ENCODE results near the gene CUBN. TPM values are rescaled to one million over a fixed set of nuclear protein-coding genes. Genes with fewer than 3 reads are reported as not detected.

CUBN gene
- polyA plus RNA-seq, 2 of the 4 experiments (the other 2 are of a cell fraction) = 0.08 to 0.28 TPM

DNA sequence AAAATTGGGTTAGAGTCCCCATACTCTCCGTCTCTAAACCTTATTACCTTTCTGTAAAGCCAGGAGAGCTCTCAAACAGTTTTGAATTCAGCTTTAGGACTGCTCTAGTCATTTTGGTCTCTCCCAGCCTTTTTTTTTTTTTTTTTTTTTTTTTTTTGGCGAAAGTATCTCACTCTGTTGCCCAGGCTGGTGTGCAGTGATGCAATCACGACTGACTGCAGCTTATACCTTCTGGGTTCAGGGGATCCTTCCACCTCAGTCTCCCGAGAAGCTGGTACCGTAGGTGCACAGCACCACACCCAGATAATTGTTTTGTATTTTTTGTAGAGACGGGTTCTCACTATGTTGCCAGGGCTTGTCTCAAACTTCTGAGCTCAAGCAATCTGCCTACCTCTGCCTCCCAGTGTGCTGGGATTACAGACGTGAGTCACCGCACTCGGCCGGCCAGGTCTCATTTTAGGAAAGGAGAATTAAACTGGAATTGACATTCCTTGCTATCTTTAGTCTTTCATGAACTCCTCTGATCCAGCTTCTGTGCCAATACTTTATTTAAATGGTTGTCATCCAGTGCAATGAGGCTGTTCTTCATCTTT is 281.0 kb downstream of the CUBN start:
- Histone ChIP-seq H3K27ac (no peak overlapping the region), H3K4me3 (no peak overlapping the region), H3K9me3 (no peaks in the 10 kb centered on the region), H3K4me1 (no peaks in the 10 kb centered on the region), H3K4me2 (no peak overlapping the region)
- ChIA-PET POLR2A (interaction anchor here (0.6 kb wide), 1 partner anchor 340 kb away, joined by 4 read pairs; no protein-coding TSS in a partner anchor), CTCF (interaction anchor here (1.3 to 3.4 kb wide), 6 partner anchors 13 to 410 kb away, joined by 3 to 18 read pairs (median 6); no protein-coding TSS in a partner anchor)
- ATAC-seq (no peak), DNase-seq (ENCODE audit: low read depth in 1 of 2, low spot score in 1 of 2) (no peak), FAIRE-seq (no peak)
- WGBS (ENCODE audit: missing lambda C conversion rate) = 62% methylated on average over 10 of the region's 10 CpGs
- TF ChIP-seq RCOR1 (IDR thresholded peaks at IDR 0.05; ENCODE audit: low read depth, low read length) = no peak
- no peak for TF ChIP-seq ZC3H11A (IDR thresholded peaks at IDR 0.05)
- TF ChIP-seq KDM5A (IDR thresholded peaks at IDR 0.05) = no peak
- TF ChIP-seq SMC3 (IDR thresholded peaks at IDR 0.05) = no peak
- TF ChIP-seq GATA3 (IDR thresholded peaks at IDR 0.05; ENCODE audit: borderline replicate concordance) = no peak
- TF ChIP-seq TP53 (CRISPR knock-in tag; IDR thresholded peaks at IDR 0.05) = no peak
- no peak for TF ChIP-seq PHF8 (IDR thresholded peaks at IDR 0.05; ENCODE audit: borderline replicate concordance, low read depth)
- no peak for TF ChIP-seq NR3C1 (IDR thresholded peaks at IDR 0.05)
- no peak for TF ChIP-seq RNF2 (IDR thresholded peaks at IDR 0.05; ENCODE audit: borderline replicate concordance, low read depth)
- no peak for TF ChIP-seq HOXB13 (CRISPR knock-in tag; IDR thresholded peaks at IDR 0.05; ENCODE audit: low read depth)
- no peak for TF ChIP-seq BHLHE40 (IDR thresholded peaks at IDR 0.05; ENCODE audit: low read depth, low read length)
- TF ChIP-seq CHD4 (IDR thresholded peaks at IDR 0.05; ENCODE audit: borderline replicate concordance) = no peak
- TF ChIP-seq RAD21 (conservative IDR thresholded peaks at IDR 0.05 in 1 of 2, IDR thresholded peaks at IDR 0.05 in 1 of 2) = no peak
- TF ChIP-seq, protein P1, sequence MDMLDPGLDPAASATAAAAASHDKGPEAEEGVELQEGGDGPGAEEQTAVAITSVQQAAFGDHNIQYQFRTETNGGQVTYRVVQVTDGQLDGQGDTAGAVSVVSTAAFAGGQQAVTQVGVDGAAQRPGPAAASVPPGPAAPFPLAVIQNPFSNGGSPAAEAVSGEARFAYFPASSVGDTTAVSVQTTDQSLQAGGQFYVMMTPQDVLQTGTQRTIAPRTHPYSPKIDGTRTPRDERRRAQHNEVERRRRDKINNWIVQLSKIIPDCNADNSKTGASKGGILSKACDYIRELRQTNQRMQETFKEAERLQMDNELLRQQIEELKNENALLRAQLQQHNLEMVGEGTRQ (IDR thresholded peaks at IDR 0.05) = no peak
- TF ChIP-seq CBX8 (IDR thresholded peaks at IDR 0.05) = no peak
- no peak for TF ChIP-seq HEYL (CRISPR knock-in tag; IDR thresholded peaks at IDR 0.05)
- TF ChIP-seq CBX2 (IDR thresholded peaks at IDR 0.05; ENCODE audit: borderline replicate concordance, low read depth) = no peak

DNA sequence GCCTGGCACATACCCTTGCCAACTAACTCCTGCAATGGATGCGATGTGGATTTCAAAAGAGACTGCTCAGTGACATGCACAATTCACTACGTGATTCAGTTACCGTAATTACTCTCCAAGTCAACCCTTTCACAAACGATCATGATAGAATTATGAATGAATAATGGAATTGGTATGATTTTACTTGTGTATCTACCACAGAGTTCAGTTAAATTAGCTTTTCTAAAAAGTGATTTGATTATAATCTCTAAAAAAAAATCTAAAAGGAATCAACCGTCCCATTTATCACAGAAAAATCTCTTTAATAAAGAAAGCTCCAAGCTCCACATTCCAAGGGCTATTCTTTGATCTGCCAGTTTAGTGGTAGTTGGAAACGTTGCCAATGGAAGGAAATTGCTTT is 282.0 kb downstream of the CUBN start:
- ChIA-PET CTCF (interaction anchor here (1.0 to 3.4 kb wide), 2 partner anchors 382 to 411 kb away, joined by 7 to 18 read pairs; no protein-coding TSS in a partner anchor), POLR2A (no interaction called here)
- ATAC-seq = no peak
- no peak overlapping the region for H3K4me3 ChIP-seq
- 61% methylated on average over 6 of the region's 6 CpGs for WGBS (ENCODE audit: missing lambda C conversion rate)
- no peaks in the 10 kb centered on the region for H3K4me1 ChIP-seq
- no peak for FAIRE-seq
- TF ChIP-seq BHLHE40 (IDR thresholded peaks at IDR 0.05; ENCODE audit: low read depth, low read length) (no peak), POLR2AphosphoS2 (conservative IDR thresholded peaks at IDR 0.05; ENCODE audit: low read length) (no peak), ZC3H11A (IDR thresholded peaks at IDR 0.05) (no peak), HOXB13 (CRISPR knock-in tag; IDR thresholded peaks at IDR 0.05; ENCODE audit: low read depth) (no peak), CBX2 (IDR thresholded peaks at IDR 0.05; ENCODE audit: borderline replicate concordance, low read depth) (no peak), POLR2A (IDR thresholded peaks at IDR 0.05; ENCODE audit: low read length) (no peak), ZNF302 (CRISPR knock-in tag; IDR thresholded peaks at IDR 0.05) (no peak), RNF2 (IDR thresholded peaks at IDR 0.05; ENCODE audit: borderline replicate concordance, low read depth) (no peak), TFCP2L1 (CRISPR knock-in tag; IDR thresholded peaks at IDR 0.05) (no peak)
- TF ChIP-seq, protein P2, sequence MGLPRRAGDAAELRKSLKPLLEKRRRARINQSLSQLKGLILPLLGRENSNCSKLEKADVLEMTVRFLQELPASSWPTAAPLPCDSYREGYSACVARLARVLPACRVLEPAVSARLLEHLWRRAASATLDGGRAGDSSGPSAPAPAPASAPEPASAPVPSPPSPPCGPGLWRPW (IDR thresholded peaks at IDR 0.05) = no peak
- H3K27ac ChIP-seq = no peak overlapping the region
- DNase-seq (ENCODE audit: low read depth in 1 of 2, low spot score in 1 of 2) = no peak
- no peaks in the 10 kb centered on the region for H3K9me3 ChIP-seq
- no peak overlapping the region for H3K4me2 ChIP-seq

DNA sequence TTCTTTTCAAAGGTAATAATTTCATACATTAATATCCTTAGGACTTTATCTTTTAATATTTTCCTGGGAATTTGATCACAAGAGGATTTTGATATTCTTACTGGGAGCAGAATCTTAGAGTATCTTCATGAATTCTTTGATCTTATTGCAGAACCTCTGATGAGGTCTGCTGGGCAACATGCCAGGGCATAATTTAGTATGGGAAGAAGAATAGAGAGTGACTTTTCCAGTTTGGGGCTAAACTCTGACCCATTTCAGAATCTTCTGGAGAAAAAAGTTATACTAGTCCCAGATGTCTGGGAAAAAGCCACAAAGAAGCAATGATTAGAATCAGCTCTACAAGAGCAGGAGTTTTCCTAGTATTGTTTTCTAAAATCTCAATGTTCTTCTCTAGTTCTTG is 284.4 kb downstream of the CUBN start:
- Histone ChIP-seq H3K4me1 (no peaks in the 10 kb centered on the region), H3K4me2 (no peak overlapping the region), H3K9me3 (no peaks in the 10 kb centered on the region), H3K27ac (no peak overlapping the region), H3K4me3 (no peak overlapping the region)
- ChIA-PET POLR2A (no interaction called here), CTCF (interaction anchor here (0.7 to 2.8 kb wide), 9 partner anchors 9 to 612 kb away, joined by 3 to 12 read pairs (median 4); no protein-coding TSS in a partner anchor)
- TF ChIP-seq RFX5 (IDR thresholded peaks at IDR 0.05) (no peak), KDM1A (IDR thresholded peaks at IDR 0.05; ENCODE audit: low read depth) (no peak), CHD2 (IDR thresholded peaks at IDR 0.05; ENCODE audit: low read length, partially characterized antibody) (no peak), BHLHE40 (IDR thresholded peaks at IDR 0.05; ENCODE audit: low read depth, low read length) (no peak), FOSB (CRISPR knock-in tag; IDR thresholded peaks at IDR 0.05) (no peak), HOXA7 (CRISPR knock-in tag; IDR thresholded peaks at IDR 0.05) (no peak), POLR2AphosphoS2 (conservative IDR thresholded peaks at IDR 0.05; ENCODE audit: low read length) (no peak), SMC3 (IDR thresholded peaks at IDR 0.05) (no peak), ESRRA (IDR thresholded peaks at IDR 0.05; ENCODE audit: borderline replicate concordance, low read length) (no peak), TP53 (CRISPR knock-in tag; IDR thresholded peaks at IDR 0.05) (no peak), ZC3H11A (IDR thresholded peaks at IDR 0.05) (no peak), SREBF2 (IDR thresholded peaks at IDR 0.05) (no peak), MYC (IDR thresholded peaks at IDR 0.05; ENCODE audit: borderline replicate concordance, low read length) (no peak)
- TF ChIP-seq, protein P3, sequence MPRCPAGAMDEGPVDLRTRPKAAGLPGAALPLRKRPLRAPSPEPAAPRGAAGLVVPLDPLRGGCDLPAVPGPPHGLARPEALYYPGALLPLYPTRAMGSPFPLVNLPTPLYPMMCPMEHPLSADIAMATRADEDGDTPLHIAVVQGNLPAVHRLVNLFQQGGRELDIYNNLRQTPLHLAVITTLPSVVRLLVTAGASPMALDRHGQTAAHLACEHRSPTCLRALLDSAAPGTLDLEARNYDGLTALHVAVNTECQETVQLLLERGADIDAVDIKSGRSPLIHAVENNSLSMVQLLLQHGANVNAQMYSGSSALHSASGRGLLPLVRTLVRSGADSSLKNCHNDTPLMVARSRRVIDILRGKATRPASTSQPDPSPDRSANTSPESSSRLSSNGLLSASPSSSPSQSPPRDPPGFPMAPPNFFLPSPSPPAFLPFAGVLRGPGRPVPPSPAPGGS (IDR thresholded peaks at IDR 0.05) = no peak
- TF ChIP-seq, protein P4, sequence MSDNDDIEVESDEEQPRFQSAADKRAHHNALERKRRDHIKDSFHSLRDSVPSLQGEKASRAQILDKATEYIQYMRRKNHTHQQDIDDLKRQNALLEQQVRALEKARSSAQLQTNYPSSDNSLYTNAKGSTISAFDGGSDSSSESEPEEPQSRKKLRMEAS (IDR thresholded peaks at IDR 0.05) = no peak
- ATAC-seq (no peak), FAIRE-seq (no peak), DNase-seq (ENCODE audit: low read depth in 1 of 2, low spot score in 1 of 2) (no peak)
